Urinary bladder (tissue), 4 donors: Measurements from ENCODE around the gene DCAF6. TPM values are rescaled to one million over a fixed set of nuclear protein-coding genes. Genes with fewer than 3 reads are reported as not detected.

Experiments used
- DNase-seq: peaks from one replicate; pipeline ENCODE4 v3.0.0-alpha.2; 2015; ENCODE audit errors: extremely low spot score
- H3K27ac ChIP-seq: one replicate; pipeline ENCODE4 v1.5.1; 2013; ENCODE audit warnings: low read depth, mild to moderate bottlenecking, moderate library complexity
- H3K36me3 ChIP-seq: one replicate; pipeline ENCODE4 v1.6.1; 2013; ENCODE audit warnings: mild to moderate bottlenecking, moderate library complexity; ENCODE audit not compliant: insufficient read depth
- H3K4me1 ChIP-seq: one replicate; pipeline ENCODE4 v1.6.1; 2013; ENCODE audit warnings: mild to moderate bottlenecking, moderate library complexity; ENCODE audit not compliant: insufficient read depth
- H3K4me3 ChIP-seq: one replicate; pipeline ENCODE4 v1.5.1; 2013; ENCODE audit warnings: low read depth, low read length
- WGBS: extraction: QIAGEN DNeasy Blood & Tissue Kit; methylation state at CpG from one replicate; pipeline ENCODE4 v1.1.7; 2013; 5-methylcytosine and 5-hydroxymethylcytosine counted together
- polyA plus RNA-seq: library from polyadenylated mRNA; stranded (reverse); fragments of 200-250 nt; gene quantifications from one replicate; pipeline ENCODE4 v1.2.3, GENCODE V29; 2013
- small RNA-seq: library from RNA; depleted of rRNA; stranded (forward); fragments of <200 nt; gene quantifications from one replicate; pipeline ENCODE3, GENCODE V24; 2014
- total RNA-seq: library from RNA; depleted of rRNA; stranded (reverse); fragments of >200 nt; gene quantifications from one replicate; pipeline ENCODE4 v1.2.3, GENCODE V29; 2014
- donor health status: healthy with polysubstance abuse.
- donor health status: healthy.

The DCAF6 gene
- total and polyA plus RNA-seq, 2 donors, result 39.3 to 114 TPM

- 90% methylated on average over 7 of the region's 7 CpGs for WGBS
- Histone ChIP-seq H3K4me1 (no peaks in the 10 kb centered on the region), H3K27ac (no peak overlapping the region), H3K36me3 (no peaks in the 10 kb centered on the region), H3K4me3 (no peak overlapping the region)
- no peak for DNase-seq
These were observed 174.5 kb downstream of the DCAF6 start for GRCh38 chr1:168110896-168111545.

GRCh38 chr1:168112673-168113305, 176.3 kb downstream of the DCAF6 start:
- no peaks in the 10 kb centered on the region for H3K36me3 ChIP-seq
- peak; percentile 50 for DNase-seq
- 87% methylated on average over 6 of the region's 6 CpGs for WGBS
- H3K4me3 ChIP-seq, result no peak overlapping the region
- no peaks in the 10 kb centered on the region for H3K4me1 ChIP-seq
- no peak overlapping the region for H3K27ac ChIP-seq

- Histone ChIP-seq H3K4me3 (no peak overlapping the region), H3K27ac (no peak overlapping the region), H3K4me1 (no peaks in the 10 kb centered on the region), H3K36me3 (no peaks in the 10 kb centered on the region)
- DNase-seq, result no peak
- 55% methylated on average over 6 of the region's 6 CpGs for WGBS
These were observed 178.4 kb downstream of the DCAF6 start for GRCh38 chr1:168114845-168115244.

- 84% methylated on average over 6 of the region's 6 CpGs for WGBS
- no peak for DNase-seq
- Histone ChIP-seq H3K4me3 (no peak overlapping the region), H3K36me3 (no peaks in the 10 kb centered on the region), H3K4me1 (no peaks in the 10 kb centered on the region), H3K27ac (no peak overlapping the region)
These were observed 179.9 kb downstream of the DCAF6 start for GRCh38 chr1:168116327-168116799.

- H3K4me1 ChIP-seq, result no peaks in the 10 kb centered on the region
- H3K4me3 ChIP-seq, result no peak overlapping the region
- WGBS, result 95% methylated on average over 4 of the region's 4 CpGs
- H3K36me3 ChIP-seq, result no peaks in the 10 kb centered on the region
- DNase-seq, result no peak
- H3K27ac ChIP-seq, result no peak overlapping the region
These were observed 183.3 kb downstream of the DCAF6 start for GRCh38 chr1:168119750-168120149.

- 19% methylated on average over 7 of the region's 7 CpGs for WGBS
- Histone ChIP-seq H3K4me1 (no peaks in the 10 kb centered on the region), H3K4me3 (no peak overlapping the region), H3K27ac (no peak overlapping the region), H3K36me3 (no peaks in the 10 kb centered on the region)
- DNase-seq, result no peak
These were observed 185.0 kb downstream of the DCAF6 start for GRCh38 chr1:168121401-168122011.

- H3K4me3 ChIP-seq, result no peak overlapping the region
- no peaks in the 10 kb centered on the region for H3K4me1 ChIP-seq
- DNase-seq, result no peak
- H3K36me3 ChIP-seq, result no peaks in the 10 kb centered on the region
- 81% methylated on average over 1 of the region's 1 CpG for WGBS
- H3K27ac ChIP-seq, result no peak overlapping the region
These were observed 188.6 kb downstream of the DCAF6 start for GRCh38 chr1:168125051-168125450.

Small RNA genes lying within 50 kb of the gene (small RNA-seq; reads per million reads assigned to genes)
- gene MIR1255B2, result not detected

Other genes with a start within 250 kb of the DCAF6 start
- 154 TPM for gene MPZL1, start 214.7 kb upstream of the DCAF6 start, total RNA-seq
- 79.4 TPM for gene MPZL1, start 214.7 kb upstream of the DCAF6 start, polyA plus RNA-seq
- 0.37 TPM for gene ADCY10, start 22.5 kb upstream of the DCAF6 start, total RNA-seq
- gene ADCY10, start 22.5 kb upstream of the DCAF6 start, polyA plus RNA-seq, result 0.06 TPM
- 41.7 TPM for gene MPC2, start 389 bp downstream of the DCAF6 start, total RNA-seq
- gene MPC2, start 389 bp downstream of the DCAF6 start, polyA plus RNA-seq, result 48.4 TPM
- 20.5 TPM for gene GPR161, start 200.2 kb downstream of the DCAF6 start, total RNA-seq
- 13.6 TPM for gene GPR161, start 200.2 kb downstream of the DCAF6 start, polyA plus RNA-seq
- gene TIPRL, start 242.3 kb downstream of the DCAF6 start, total RNA-seq, result 58.9 TPM
- gene TIPRL, start 242.3 kb downstream of the DCAF6 start, polyA plus RNA-seq, result 24.6 TPM